HG03196 (cell line): ENCODE results near the gene DLG2.

Source experiments
- ATAC-seq: cut with Tn5 transposase; IDR thresholded peaks from one replicate; pipeline ENCODE4 v1.9.1; 2021; ENCODE audit not compliant: unreplicated experiment

DLG2 gene

DNA sequence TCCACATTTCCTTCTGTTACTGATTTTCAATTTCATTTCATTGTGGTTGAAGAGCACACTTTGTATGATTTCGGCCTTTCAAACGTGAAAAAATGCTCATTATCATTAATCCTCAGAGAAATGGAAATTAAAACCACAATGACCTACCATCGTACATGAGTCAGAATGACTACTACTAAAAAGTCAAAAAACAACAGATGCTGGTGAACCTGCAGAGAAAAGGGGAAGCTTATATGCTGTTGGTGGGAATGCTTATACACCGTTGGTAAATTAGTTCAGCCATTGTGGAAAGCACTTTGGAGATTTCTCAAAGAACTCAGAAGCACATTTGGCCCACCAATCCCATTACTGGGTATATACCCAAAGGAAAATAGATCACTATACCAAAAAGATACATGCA, 57.6 kb downstream of the DLG2 start:
- no peak for ATAC-seq

DNA sequence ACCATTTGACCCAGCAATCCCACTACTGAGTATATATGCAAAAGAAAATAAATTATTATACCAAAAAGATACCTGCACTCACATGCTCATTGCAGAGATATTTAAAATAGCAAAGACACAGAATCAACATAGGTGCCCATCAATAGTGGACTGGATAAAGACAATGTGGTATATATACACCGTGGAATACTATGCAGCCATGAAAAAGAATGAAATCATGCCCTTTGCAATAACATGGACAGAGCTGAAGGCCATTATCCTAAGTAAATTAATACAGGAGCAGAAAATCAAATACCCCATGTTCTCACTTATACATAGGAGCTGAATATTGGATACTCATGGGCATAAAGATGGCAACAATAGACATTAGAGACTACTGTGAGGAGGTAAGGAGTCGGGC, 68.7 kb downstream of the DLG2 start:
- ATAC-seq, result no peak

DNA sequence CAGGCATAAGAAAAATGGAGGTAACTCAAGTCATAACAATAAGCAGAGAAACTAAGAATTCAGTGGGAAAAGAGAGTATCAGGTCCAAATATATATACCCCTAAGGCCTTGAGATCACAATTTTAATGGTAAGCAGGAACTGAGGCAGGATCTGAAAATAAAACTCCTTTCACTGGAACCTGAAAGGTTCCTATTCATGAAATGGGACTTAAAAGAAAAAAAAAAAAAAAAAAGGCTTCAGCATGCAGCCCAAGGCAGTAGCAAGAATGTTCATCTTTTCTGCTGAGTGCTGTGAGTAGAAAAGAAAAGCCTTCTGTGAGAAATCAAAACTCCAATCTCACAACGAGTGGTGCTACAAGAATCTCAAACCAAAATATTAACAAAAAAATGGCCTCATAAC, 75.3 kb downstream of the DLG2 start:
- ATAC-seq, result no peak

DNA sequence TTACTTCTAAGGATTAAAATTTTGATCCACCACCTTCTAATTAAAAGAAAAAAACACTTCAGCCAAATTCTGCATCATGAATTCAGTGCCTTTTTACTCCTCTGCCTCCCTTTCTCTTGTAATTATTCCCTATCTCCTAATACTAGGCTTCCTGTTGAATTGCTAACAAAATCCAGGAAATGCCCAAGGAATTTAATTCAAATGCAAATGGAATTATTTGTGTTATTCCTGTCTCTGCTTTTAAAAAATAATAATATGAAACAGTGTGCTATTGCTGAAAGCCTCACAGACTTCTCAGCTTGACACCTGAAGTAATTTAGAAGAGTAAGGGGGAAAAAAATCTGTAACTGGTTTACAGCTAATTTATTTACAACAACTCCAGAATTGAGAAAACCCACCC, 85.5 kb downstream of the DLG2 start:
- no peak for ATAC-seq

DNA sequence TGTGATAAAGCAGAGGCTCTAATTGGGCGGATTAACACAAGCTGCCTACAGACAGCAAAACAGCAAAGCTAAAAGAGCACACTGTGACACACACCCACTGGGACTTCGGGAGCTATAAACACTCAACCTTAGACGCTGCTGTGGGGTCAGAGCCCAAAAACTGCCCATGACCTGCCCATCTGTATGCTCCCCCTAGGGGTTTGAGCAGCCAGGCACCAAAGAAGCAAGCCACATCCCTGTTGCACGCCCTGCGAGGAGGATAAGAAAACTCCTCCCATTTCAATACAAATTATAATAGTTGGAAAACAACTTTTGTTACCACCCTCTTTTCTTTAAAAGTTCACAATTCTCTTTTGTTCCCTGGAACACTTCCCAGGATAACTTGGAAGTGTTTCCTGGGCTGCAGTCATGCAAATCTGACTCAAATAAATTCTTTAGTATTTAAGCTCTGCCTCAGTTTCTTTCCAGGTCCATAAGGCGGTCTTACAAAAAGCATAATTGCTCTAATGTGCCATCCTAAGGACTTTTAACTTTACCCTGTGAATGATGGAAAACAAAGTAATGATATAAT, 86.4 kb downstream of the DLG2 start:
- ATAC-seq, result no peak

DNA sequence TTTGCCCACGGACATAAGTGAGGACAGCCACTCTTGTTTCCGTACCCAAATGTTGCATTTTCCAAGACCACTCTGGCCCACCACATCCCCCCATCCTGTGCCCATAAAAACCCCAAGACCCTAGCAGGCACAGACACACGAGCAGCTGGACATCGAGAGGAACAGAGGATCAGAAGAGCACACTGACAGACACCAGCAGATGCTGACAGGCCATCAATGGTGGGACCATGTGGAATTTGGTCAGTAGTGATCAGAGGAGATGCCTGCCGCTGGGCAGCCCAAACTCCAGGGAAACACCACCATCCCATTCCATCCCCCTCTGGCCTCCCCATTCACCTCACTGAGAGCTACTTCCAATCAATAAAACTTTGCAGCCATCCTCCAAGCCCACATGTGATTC, 87.0 kb downstream of the DLG2 start:
- no peak for ATAC-seq

DNA sequence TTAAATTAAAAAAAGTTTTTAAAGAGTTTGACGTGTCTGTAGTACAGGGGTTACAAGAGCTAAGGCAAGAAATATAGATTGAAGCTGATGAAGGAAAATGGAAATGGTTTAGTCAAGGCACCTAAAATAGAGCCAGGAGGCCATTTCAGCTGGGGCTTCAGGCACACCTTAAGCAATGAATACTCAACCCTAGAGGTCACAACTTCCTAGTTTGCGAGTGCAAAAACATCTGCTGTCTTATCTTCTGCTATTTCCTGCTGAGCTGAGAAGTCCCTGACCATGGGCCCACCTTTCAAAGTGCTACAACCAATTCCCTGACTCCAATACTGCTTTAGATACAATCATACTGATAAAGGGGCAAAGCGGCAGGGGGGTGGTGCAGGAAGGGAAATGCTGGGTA, 87.4 kb downstream of the DLG2 start:
- ATAC-seq, result no peak

DNA sequence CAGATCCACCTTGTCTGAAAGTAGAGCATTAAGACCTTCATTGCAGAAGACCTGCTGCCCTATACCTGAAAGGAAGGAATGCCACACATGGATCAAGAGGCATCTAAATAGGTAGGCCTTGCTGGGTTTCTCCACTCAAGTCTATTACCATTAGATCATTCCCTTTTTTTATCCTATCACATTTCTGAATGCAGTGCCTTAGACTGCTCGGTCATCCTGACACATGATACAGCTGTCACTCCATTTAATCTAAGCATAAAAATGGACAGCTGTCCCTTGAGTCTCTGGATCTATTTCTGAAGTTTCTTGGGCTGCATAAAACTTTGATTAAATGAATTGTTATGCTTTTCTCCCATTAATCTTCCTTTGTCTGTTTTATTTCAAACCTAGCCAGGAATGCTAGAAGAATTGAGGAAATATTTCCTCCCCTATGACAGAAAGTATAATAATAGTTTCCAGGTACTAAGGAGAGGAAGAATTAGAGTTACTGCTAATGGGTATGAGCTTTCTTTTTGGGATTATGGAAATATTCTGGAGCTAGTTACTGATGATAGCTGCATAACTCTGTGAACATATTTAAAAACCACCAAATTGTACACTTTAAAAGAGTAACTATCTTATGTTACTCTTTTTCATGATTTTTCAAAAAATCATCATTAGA, 88.0 kb downstream of the DLG2 start:
- no peak for ATAC-seq

DNA sequence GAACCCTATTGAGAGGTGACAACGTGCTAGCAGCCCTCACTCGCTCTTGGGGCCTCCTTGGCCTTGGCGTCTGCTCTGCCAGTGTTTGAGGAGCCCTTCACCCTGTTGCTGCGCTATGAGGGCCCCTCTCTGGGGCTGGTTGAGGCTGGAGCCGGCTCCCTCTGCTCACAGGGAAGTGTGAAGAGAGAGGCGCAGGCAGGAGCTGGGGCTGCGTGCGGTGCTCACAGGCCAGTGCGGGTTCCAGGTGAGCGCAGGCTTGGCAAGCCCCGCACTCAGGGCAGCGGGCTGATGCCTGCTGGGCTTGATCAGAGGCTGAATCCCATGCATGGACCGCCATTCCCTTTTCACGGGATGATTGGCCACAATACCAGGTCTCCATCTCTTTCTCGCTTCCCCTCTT, 90.7 kb downstream of the DLG2 start:
- ATAC-seq, result no peak

DNA sequence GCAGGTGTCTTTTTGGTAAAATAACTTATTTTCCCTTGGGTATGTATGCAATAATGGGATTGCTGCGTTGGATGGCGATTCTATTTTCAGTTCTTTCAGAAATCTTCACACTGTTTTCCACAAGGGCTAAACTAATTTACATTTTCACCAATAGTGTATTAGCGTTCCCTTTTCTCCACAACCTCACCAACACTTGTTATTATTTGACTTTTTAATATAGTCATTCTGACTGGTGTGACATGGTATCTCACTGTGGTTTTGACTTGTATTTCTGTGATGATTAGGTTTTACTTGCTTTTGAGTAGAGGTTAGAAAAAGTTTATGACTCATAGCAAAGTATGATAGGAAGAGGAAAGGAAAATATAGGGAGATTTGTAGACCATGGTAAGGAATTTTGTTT, 92.3 kb downstream of the DLG2 start:
- no peak for ATAC-seq

DNA sequence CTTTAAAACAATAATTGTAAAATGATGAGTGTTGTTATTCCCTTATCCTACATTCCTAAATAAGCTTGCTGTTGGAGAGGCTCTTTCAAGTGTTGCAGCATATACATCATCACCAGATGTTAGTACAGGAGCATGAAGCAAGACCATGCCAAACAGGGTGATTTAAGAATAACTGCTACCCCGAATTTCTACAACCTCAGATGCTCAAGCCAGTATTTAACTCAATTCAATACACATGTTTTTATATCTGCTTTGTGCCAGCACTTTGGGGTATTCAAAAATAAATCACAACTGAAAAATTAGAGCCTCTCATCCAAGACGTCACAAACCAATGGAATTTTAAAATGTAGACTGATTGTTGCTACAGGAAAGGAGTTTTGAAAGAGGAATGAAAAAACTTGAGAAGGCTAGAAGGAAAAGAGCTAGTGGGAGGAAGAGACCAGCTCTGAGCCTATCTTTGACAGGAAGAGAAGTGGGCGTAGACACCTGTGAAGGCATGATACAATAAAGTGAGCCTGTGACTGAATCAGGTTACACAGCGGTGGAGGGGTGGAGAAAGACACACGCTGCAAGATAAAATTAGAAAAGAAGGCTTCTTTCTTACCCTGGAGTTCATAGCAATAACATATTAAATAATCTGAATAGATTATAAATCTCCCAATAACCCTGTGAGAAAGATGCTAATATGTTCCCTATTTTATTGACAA, 95.8 kb downstream of the DLG2 start:
- ATAC-seq, result no peak

DNA sequence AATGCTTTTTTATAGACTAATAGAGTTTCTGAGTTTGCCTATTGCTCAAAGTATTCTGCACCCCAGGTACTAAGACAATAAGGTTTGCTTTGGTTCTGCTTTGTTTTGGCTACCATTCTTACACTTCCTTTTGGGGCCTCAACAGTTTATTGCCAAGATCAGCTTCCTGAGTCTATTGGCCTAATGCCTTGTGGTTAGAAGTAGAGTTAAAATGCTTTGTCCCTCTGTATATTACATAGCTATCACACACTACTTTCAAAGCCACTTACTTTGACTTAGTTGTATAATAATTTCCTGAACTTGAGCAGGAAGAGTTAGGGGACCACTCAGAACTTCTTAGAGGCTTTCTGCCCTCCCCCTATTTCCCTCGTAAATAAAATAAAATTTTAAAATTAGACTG, 96.5 kb downstream of the DLG2 start:
- ATAC-seq, result no peak

DNA sequence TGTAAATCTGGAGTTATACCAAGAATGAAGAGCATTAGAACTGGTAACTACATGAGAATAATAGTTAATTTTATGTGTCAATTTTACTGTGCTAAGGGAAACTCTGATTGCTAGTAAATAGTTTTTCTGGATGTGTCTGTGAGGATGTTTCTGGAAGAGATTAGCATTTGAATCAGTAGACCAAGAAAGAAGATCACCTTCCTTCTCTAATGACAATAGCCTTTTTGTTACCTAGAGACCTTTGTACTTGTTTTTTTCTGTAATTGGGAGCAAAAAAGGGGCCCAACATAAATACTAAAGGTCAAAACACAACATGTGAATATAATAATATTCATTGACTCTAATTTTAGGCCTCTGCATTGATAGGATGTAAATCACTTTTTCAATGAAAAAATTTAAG, 100.6 kb downstream of the DLG2 start:
- ATAC-seq, result no peak

DNA sequence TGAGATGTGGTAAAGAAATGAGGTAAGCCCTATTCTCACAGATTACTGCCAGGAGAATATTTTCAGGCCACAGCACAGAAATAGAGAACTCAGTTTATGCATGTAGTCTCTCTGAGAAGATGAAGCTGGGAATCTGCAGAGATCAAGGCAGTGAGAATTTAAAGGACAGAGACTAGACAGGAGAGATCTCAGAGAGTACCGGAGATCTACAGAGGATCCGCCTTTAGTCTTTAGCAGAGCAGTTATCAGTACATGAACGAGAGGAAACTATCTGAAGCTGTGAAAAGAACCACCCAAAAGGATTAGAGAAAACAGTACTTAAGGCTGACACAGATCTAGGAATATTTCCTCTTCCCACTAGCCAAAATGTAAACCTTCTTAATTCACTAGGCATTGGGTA, 101.5 kb downstream of the DLG2 start:
- ATAC-seq, result no peak

DNA sequence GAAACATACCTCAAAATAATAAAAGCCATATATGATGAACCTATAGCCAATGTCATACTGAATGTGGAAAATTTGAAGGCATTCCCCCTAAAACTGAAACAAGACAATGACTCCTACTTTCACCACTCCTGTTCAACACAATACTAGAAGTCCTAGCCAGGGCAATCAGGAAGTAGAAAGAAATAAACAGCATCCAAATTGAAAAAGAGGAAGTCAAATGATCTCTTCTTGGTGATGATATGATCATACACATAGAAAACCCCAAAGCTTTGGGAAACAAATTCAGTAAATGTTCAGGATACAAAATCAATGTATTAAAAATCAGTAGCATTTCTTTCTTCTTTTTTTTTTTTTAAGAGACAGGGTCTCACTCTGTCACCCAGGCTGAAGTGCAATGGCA, 109.9 kb downstream of the DLG2 start:
- ATAC-seq, result no peak

DNA sequence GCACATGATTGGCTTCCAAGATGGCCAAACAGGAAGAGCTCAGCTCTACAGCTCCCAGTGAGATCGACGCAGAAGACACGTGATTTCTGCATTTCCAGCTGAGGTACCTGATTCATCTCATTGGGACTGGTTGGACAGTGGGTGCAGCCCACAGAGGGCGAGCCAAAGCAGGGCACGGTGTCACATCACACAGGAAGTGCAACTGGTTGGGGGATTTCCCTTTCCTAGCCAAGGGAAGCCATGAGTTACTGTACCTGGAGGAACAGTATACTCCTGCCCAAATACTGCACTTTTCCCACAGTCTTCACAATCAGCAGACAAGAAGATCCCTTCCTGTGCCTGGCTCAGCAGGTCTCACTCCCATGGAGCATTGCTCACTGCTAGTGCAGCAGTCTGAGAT, 131.2 kb downstream of the DLG2 start:
- no peak for ATAC-seq

DNA sequence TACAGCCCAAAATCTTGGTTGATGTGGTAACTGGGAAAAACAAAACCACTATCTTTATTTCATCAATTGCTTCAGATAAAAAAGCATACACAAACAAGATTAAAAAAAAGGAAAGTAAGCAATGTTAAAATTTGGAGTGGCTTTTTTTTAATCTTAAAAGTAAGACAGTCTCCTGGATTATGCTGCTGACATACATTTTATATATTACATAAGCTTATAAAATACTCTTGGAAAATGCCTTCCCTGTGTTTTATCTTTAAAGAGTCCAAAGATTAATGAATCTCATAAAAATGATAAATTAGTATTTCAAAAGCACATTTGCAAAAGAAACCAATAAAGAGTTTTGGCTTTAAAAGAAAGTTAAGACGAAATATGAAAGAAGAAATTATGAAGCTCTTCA, 132.7 kb downstream of the DLG2 start:
- no peak for ATAC-seq

DNA sequence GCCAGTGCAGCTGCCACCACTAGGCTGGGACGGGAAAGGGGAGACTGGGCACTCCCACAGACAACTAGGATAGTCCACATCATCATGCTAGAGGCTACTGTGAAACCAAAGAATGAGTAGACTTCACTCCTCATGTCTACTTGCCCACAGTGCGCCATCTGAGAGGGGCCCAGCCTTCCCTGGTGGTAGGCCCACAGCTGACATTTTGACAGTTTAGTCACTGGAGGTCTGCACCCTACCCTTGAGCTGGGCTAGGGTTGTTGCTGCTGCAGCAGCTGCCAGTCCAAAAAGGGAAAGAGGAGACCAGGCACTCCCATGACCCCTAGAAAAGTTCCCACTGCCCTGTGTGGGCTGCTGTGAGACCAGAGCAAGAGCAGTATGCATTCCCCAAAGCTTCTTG, 141.2 kb downstream of the DLG2 start:
- no peak for ATAC-seq

DNA sequence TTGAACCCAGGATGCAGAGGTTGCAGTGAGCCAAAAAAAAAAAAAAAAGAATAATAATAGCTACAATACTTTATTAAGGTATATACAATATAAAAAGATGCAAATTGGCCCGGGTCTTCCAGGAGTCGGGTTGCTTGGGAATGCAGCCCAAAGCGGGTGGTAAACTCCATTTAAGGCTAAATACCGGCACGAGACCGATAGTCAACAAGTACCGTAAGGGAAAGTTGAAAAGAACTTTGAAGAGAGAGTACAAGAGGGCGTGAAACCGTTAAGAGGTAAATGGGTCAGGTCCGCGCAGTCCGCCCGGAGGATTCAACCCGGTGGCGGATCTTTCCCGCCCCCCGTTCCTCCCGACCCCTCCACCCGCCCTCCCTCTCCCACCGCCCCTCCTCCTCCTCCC, 143.3 kb downstream of the DLG2 start:
- ATAC-seq, result no peak

DNA sequence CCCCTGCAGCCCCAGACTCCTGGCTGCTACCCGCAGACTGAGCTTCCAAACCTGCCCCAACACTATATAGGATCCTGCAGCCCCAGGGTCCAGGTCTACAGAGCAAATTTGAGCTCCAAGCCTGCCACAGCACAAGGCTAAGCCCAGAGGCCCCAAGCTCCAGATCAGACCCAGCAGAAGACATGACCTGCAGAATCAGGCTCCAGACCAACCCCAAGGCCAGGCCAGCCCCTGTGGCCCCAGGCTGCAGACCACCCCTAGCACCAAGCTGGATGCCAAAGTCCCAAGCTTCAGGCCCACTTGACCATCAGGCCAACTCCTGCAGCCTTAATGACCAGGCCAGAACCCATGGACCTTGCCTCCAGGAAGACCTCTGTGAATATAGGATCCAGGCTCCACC, 145.3 kb downstream of the DLG2 start:
- no peak for ATAC-seq

DNA sequence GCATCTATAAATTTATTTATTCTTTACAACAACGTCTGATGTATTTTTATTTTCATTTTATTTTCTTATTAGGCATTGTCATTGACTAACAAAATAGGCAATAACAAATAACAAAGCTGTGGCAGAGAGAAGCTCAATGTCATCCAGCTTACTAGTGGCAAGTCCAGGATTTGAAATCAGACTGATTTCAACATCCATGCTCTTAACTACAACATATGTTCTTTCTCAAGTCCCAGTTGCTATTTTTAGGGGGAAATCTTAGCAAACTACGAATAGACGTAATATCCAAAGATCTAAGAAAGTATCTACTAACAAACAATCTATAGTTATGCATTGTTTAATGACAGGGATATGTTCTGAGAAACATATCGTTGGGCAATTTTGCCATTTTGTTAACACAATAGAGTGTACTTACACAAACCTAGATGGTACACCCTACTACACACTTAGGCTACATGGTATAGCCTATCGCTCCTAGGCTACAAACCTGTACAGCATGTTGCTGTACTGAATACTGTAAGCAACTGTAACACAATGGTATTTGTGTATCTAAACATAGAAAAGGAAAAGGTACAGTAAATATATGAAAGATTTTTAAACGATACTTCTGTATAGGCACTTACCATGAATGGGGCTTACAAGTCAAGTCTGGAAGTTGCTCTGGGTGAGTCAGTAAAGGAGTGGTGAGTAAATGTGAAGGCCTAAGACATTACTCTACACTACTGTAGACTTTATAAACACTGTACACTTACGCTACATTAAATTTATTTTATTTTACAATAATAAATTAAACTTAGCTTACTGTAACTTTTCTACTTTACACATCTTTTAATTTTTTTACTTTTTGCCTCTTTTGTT, 151.3 kb downstream of the DLG2 start:
- ATAC-seq, result no peak

DNA sequence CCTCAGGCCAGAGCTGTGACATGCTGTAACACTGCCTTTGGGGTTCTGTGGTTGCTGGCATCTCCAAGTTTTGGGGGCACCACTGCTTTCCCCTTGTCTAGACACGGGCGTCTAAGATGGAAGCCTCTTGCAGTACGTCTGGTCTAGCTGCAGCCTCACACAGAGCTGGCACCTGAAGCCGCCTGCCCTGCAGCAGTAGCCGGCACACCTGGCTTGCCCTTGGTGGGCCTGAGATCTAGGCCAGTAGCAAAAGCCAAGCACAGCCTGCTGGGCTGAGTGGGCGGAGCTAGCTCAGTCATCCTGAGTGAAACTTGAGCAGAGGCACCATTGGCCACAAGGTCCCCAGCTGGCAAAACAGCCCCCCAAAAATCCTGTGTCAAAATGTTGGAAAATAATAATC, 154.2 kb downstream of the DLG2 start:
- ATAC-seq, result no peak
